ENCODE results near the gene ZGRF1. TPM values are rescaled to one million over a fixed set of nuclear protein-coding genes. Genes with fewer than 3 reads are reported as not detected.

ZGRF1 gene
- total RNA-seq, 1 donor from 2014 or later = 2.4 TPM

DNA sequence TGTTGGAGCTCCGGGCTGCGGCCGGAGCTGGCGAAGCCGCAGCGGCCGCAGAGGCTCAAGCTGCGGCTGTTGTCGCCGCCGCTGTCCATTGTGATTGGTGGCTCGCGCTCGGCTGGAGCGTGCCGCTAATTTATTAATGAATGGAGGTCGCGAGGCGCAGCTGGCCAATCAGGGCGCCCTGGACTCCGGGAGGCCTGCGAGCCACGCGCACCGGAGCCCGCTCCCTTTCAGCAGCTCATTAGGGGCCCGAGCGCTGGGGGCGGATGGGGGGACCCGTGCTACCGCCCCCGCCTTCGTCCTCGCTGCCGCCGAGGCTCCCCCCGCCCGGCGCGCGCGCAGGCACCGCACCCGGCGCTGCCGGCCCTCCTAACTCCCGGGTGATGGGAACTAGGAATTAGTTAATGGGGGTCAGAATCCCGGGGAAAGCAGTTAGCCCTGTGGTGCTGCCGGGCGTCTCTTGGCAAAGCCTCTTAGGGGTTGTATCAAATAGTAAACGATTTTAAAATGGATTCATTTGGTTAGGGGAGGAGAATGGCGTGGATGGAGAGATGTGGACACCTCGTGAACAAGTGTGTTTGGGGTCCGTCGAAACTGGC is 120.1 kb downstream of the ZGRF1 start:
- DNase-seq (ENCODE audit: low read depth) (no peak), FAIRE-seq (no peak)
- Histone ChIP-seq H3K4me3 (ENCODE audit: low read depth, low read length) (no peak overlapping the region), H3K36me3 (ENCODE audit: control insufficient read depth, insufficient read depth, low read length) (no peaks in the 10 kb centered on the region), H3K27me3 (ENCODE audit: control insufficient read depth, insufficient read depth, low read length) (peaks cover 78% of the 10 kb centered on the region)
- TF ChIP-seq, protein P1, sequence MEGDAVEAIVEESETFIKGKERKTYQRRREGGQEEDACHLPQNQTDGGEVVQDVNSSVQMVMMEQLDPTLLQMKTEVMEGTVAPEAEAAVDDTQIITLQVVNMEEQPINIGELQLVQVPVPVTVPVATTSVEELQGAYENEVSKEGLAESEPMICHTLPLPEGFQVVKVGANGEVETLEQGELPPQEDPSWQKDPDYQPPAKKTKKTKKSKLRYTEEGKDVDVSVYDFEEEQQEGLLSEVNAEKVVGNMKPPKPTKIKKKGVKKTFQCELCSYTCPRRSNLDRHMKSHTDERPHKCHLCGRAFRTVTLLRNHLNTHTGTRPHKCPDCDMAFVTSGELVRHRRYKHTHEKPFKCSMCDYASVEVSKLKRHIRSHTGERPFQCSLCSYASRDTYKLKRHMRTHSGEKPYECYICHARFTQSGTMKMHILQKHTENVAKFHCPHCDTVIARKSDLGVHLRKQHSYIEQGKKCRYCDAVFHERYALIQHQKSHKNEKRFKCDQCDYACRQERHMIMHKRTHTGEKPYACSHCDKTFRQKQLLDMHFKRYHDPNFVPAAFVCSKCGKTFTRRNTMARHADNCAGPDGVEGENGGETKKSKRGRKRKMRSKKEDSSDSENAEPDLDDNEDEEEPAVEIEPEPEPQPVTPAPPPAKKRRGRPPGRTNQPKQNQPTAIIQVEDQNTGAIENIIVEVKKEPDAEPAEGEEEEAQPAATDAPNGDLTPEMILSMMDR (IDR thresholded peaks at IDR 0.05; ENCODE audit: insufficient read depth, low read length, severe bottlenecking) = no peak

DNA sequence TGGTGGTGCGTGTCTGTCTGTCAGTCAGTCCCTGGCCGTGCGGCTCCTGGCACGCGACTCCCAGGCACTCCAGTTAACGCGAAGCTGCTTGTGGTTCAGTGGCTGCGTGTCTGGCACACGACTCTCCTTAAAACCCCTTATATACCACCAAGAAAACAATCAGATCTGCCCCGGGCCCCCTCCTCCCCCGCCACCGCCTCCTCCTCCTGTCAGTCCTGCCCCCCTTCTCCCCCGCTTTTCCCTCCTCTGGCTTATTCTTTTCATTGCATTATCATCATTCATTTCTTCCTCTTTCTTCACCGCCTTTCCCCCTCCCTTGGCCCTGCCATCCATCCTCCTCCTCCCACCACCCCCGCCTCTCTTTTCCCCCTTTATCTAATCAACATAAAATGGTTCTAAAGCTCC is 120.6 kb downstream of the ZGRF1 start, which contains the start of gene NEUROG2:
Gene NEUROG2, minus strand, starts transcription at position 115 of the 405 bp plus-strand sequence. CDS start 705 bp downstream, outside the sequence.
- H3K4me3 ChIP-seq (ENCODE audit: low read depth, low read length) = peak within 1 kb of the TSS; percentile 41
- H3K27me3 ChIP-seq (ENCODE audit: control insufficient read depth, insufficient read depth, low read length) = peaks cover 77% of the 10 kb centered on the region
- no peaks in the 10 kb centered on the region for H3K36me3 ChIP-seq (ENCODE audit: control insufficient read depth, insufficient read depth, low read length)
- no peak for FAIRE-seq
- DNase-seq (ENCODE audit: low read depth) = no peak
- TF ChIP-seq, protein P1 (IDR thresholded peaks at IDR 0.05; ENCODE audit: insufficient read depth, low read length, severe bottlenecking) = no peak

DNA sequence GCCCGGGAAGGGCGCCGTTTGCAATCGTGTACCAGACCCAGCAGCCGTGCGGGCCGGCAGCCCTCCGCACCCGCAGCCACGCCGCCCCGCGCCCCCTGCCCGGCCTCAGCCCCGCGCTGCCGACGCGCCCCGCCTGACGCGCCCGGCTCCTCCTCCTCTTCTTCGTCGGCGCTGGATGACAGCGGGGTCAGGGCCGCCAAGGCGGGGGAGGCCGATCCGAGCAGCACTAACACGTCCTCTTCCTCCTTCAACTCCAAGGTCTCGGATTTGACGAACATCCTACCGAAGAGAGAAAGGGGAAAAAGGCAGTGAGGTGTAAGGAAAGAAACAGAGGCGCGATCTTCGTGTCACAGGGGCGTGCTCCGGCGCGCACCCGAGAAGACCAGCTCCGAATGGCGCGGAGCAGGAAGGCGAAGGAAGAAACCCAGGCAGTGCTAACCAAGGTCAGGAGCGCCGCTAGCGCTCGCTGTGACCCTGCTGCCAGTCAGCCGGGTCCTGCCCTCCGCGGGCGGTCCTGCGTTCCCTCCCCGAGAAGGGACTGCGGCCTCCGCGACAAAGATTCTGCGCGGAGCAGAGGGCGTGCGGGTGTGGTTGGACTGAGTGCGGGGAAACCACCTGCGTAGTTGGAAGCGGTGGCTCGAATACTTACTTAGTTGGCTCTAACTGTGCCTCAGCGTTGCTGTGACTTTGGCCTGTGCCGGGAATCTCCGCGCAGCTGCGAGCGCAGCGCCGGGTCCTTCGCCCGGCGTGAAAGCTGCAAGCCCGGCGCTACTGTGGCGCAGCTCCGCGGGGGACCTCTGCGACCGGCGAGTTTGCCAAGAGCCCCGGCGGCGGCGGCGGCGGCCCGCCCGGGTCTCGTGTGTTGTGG is 121.3 kb downstream of the ZGRF1 start:
- TF ChIP-seq, protein P1 (IDR thresholded peaks at IDR 0.05; ENCODE audit: insufficient read depth, low read length, severe bottlenecking) = no peak
- Histone ChIP-seq H3K4me3 (ENCODE audit: low read depth, low read length) (peak overlapping the region; percentile 41), H3K27me3 (ENCODE audit: control insufficient read depth, insufficient read depth, low read length) (peaks cover 77% of the 10 kb centered on the region), H3K36me3 (ENCODE audit: control insufficient read depth, insufficient read depth, low read length) (no peaks in the 10 kb centered on the region)
- FAIRE-seq (no peak), DNase-seq (ENCODE audit: low read depth) (no peak)

DNA sequence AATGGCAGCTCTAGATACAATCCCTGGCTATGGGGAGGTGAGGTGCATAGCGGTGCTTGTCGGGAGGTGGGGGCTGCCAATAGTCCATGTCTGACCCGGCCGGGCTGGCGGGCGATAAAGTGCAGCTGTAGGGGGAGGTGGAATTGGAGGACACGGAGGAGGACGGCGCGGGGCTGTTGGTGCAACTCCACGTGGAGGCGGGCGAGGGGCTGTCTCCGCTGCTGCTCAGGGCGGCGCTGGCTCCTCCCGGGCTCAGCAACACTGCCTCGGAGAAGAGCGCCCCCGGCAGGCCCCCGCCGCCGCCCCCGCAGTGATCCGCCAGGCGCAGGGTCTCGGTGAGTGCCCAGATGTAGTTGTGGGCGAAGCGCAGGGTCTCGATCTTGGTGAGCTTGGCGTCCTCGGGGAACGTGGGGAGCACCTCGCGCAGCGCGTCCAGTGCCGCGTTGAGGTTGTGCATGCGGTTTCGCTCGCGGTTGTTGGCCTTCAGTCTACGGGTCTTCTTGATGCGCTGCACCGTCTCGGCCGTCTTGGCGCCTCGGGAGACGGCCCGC is 122.0 kb downstream of the ZGRF1 start:
- no peak for DNase-seq (ENCODE audit: low read depth)
- no peak for FAIRE-seq

DNA sequence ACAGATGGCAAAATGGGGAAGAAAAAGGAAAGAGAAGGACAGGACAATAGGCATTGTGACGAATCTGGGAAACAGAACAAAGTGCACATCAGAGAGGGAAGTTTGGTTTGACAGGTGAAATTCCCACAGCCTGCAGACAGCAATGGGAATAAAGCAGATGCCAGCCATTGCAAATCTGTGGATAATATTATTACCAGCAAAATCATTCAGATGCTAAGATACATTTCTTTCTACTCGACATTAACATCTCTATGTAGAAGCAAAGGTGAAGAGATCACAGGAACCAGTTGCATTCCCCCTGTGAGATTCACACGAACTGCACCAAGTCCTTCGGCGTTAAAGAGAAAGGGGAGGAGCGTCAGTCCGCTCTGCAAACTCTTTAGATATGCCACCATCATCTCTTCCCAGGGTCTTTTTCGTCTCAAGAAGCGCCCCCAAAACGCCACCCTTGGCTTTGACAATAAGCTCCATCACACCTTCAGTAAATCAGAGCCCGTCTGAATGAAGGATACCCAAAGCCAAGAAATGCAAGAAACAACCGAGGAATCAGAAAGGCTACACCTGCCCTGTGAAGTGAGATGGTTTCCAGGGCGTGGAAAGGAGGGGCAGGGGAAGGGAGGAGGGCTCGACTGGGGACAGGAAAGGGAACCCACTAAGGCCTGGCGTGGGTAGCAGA is 122.6 kb downstream of the ZGRF1 start:
- H3K4me3 ChIP-seq (ENCODE audit: low read depth, low read length) = no peak overlapping the region

More for the DNA sequence above, 122.0 kb downstream of the ZGRF1 start:
- Histone ChIP-seq H3K36me3 (ENCODE audit: control insufficient read depth, insufficient read depth, low read length) (no peaks in the 10 kb centered on the region), H3K4me3 (ENCODE audit: low read depth, low read length) (peak overlapping the region; percentile 41), H3K27me3 (ENCODE audit: control insufficient read depth, insufficient read depth, low read length) (peaks cover 73% of the 10 kb centered on the region)
- TF ChIP-seq, protein P1 (IDR thresholded peaks at IDR 0.05; ENCODE audit: insufficient read depth, low read length, severe bottlenecking) = no peak

More for the DNA sequence above, 122.6 kb downstream of the ZGRF1 start:
- Histone ChIP-seq H3K27me3 (ENCODE audit: control insufficient read depth, insufficient read depth, low read length) (peaks cover 76% of the 10 kb centered on the region), H3K36me3 (ENCODE audit: control insufficient read depth, insufficient read depth, low read length) (no peaks in the 10 kb centered on the region)
- TF ChIP-seq, protein P1 (IDR thresholded peaks at IDR 0.05; ENCODE audit: insufficient read depth, low read length, severe bottlenecking) = no peak
- FAIRE-seq (no peak), DNase-seq (ENCODE audit: low read depth) (no peak)

Measured in bronchial epithelial cell (primary cell).